ENCODE data around the gene FBXL17.

- TF ChIP-seq CTCF (IDR thresholded peaks at IDR 0.05) = no peak
- no peak for TF ChIP-seq POLR2A (IDR thresholded peaks at IDR 0.05)
Observed at GRCh38 chr5:107930092-107930491, 451.8 kb downstream of the FBXL17 start.
